SU-DHL-6 (cell line): Measurements from ENCODE around the gene SCFD2.

Source experiments
- H2AFZ ChIP-seq: fragments of 200-600 bp; sonication (generic); 2 replicates; pipeline ENCODE4 v1.6.1; 2014; ENCODE audit warnings: low read depth, mild to moderate bottlenecking, moderate library complexity, mixed read lengths, antibody characterized with exemption, low read length; ENCODE audit not compliant: severe bottlenecking
- H3F3A ChIP-seq: fragments of 200-600 bp; shearing (Covaris generic); 2 replicates; pipeline ENCODE4 v1.6.0; 2016; ENCODE audit warnings: antibody characterized with exemption, mild to moderate bottlenecking; ENCODE audit not compliant: insufficient read depth
- H3K27ac ChIP-seq: fragments of 200-600 bp; sonication (generic); 2 replicates; pipeline ENCODE4 v1.5.1; 2016; ENCODE audit warnings: low read depth, mild to moderate bottlenecking, low read length, moderate library complexity, mixed read lengths
- H3K27me3 ChIP-seq: fragments of 200-600 bp; sonication (generic), shearing (Covaris generic); 2 replicates; pipeline ENCODE4 v1.6.0; 2014; ENCODE audit warnings: mild to moderate bottlenecking, low read length
- H3K36me3 ChIP-seq: fragments of 200-600 bp; sonication (generic); 2 replicates; pipeline ENCODE4 v1.6.1; 2014; ENCODE audit warnings: mild to moderate bottlenecking, low read length, mixed read lengths
- H3K4me2 ChIP-seq: fragments of 300-600, 200-600 bp; shearing (Covaris generic), sonication (generic); 2 replicates; pipeline ENCODE4 v1.6.0; 2014; ENCODE audit warnings: low read length, low read depth, mild to moderate bottlenecking; ENCODE audit not compliant: poor library complexity, severe bottlenecking
- H3K4me3 ChIP-seq: fragments of 200-600 bp; sonication (generic); 2 replicates; pipeline ENCODE4 v1.5.1; 2014; ENCODE audit warnings: antibody characterized with exemption, low read length, mild to moderate bottlenecking, mixed read lengths; ENCODE audit not compliant: insufficient read depth, poor library complexity, severe bottlenecking
- H3K79me2 ChIP-seq: fragments of 200-600 bp; sonication (generic); 2 replicates; pipeline ENCODE4 v1.6.1; 2014; ENCODE audit warnings: mild to moderate bottlenecking, low read length, moderate library complexity; ENCODE audit not compliant: insufficient read depth
- H3K9ac ChIP-seq: fragments of 200-600 bp; sonication (generic); 2 replicates; pipeline ENCODE4 v1.7.0; 2014; ENCODE audit warnings: mild to moderate bottlenecking, low read length
- H3K9me2 ChIP-seq: fragments of 200-600 bp; sonication (generic); replicated peaks from 2 replicates; pipeline ENCODE4 v1.6.1; 2014; ENCODE audit warnings: low read length; ENCODE audit not compliant: insufficient read depth
- H3K9me3 ChIP-seq: fragments of 200-600 bp; sonication (generic); 2 replicates; pipeline ENCODE4 v1.6.1; 2014; ENCODE audit warnings: low read length, mixed read lengths; ENCODE audit not compliant: insufficient read depth
- H4K20me1 ChIP-seq: fragments of 200-600 bp; sonication (generic); 2 replicates; pipeline ENCODE4 v1.6.1; 2014; ENCODE audit warnings: low read depth, mild to moderate bottlenecking, antibody characterized with exemption, low read length, moderate library complexity, mixed read lengths
- CTCF ChIP-seq: fragments of 200-600 bp; sonication (generic); IDR thresholded peaks from one replicate; pipeline ENCODE4 v1.5.1; 2017; ENCODE audit warnings: antibody characterized with exemption, mild to moderate bottlenecking, low read length, moderate library complexity; ENCODE audit not compliant: insufficient read depth, poor library complexity, severe bottlenecking
- EZH2phosphoT487 ChIP-seq: fragments of 200-600 bp; sonication (generic), shearing (Covaris generic); conservative IDR thresholded peaks from 2 replicates; pipeline ENCODE4 v1.6.1; 2018; ENCODE audit warnings: mild to moderate bottlenecking, antibody characterized with exemption, low read length, moderate library complexity, mixed read lengths

The SCFD2 gene

GRCh38 chr4:53150631-53151488 is 215.0 kb downstream of the SCFD2 start:
- no peak overlapping the region for H2AFZ ChIP-seq
- no peak for TF ChIP-seq CTCF
- no peak for TF ChIP-seq EZH2phosphoT487
- H3F3A ChIP-seq, result no peaks in the 10 kb centered on the region
- no peaks in the 10 kb centered on the region for H3K9me3 ChIP-seq
- no peaks in the 10 kb centered on the region for H3K36me3 ChIP-seq
- H3K27ac ChIP-seq, result no peak overlapping the region
- H3K9me2 ChIP-seq, result no peaks in the 10 kb centered on the region
- H3K9ac ChIP-seq, result no peak overlapping the region
- H3K4me3 ChIP-seq, result no peak overlapping the region
- no peaks in the 10 kb centered on the region for H3K79me2 ChIP-seq
- no peaks in the 10 kb centered on the region for H4K20me1 ChIP-seq
- H3K27me3 ChIP-seq, result no peaks in the 10 kb centered on the region
- H3K4me2 ChIP-seq, result no peak overlapping the region

GRCh38 chr4:53147711-53148110 is 218.2 kb downstream of the SCFD2 start:
- no peak for TF ChIP-seq EZH2phosphoT487
- no peak for TF ChIP-seq CTCF
- no peak overlapping the region for H3K4me2 ChIP-seq
- no peaks in the 10 kb centered on the region for H3K9me3 ChIP-seq
- H3K4me3 ChIP-seq, result no peak overlapping the region
- no peak overlapping the region for H3K27ac ChIP-seq
- no peaks in the 10 kb centered on the region for H3K9me2 ChIP-seq
- no peaks in the 10 kb centered on the region for H3K27me3 ChIP-seq
- no peak overlapping the region for H3K9ac ChIP-seq
- no peak overlapping the region for H2AFZ ChIP-seq
- no peaks in the 10 kb centered on the region for H3F3A ChIP-seq
- no peaks in the 10 kb centered on the region for H3K79me2 ChIP-seq
- no peaks in the 10 kb centered on the region for H4K20me1 ChIP-seq
- H3K36me3 ChIP-seq, result no peaks in the 10 kb centered on the region

- Histone ChIP-seq H3K9me2 (no peaks in the 10 kb centered on the region), H3K9me3 (no peaks in the 10 kb centered on the region), H3K27ac (no peak overlapping the region), H3K36me3 (no peaks in the 10 kb centered on the region), H3K4me2 (no peak overlapping the region), H3K27me3 (no peaks in the 10 kb centered on the region), H4K20me1 (no peaks in the 10 kb centered on the region), H2AFZ (no peak overlapping the region), H3K4me3 (no peak overlapping the region), H3K79me2 (no peaks in the 10 kb centered on the region), H3F3A (no peaks in the 10 kb centered on the region), H3K9ac (no peak overlapping the region)
- TF ChIP-seq CTCF, result no peak
- TF ChIP-seq EZH2phosphoT487, result no peak
Measured at GRCh38 chr4:53147197-53147596, 218.7 kb downstream of the SCFD2 start.
